ENCODE results near the gene NEDD8. TPM values are rescaled to one million over a fixed set of nuclear protein-coding genes. Genes with fewer than 3 reads are reported as not detected.

The NEDD8 gene
- total RNA-seq, 1 experiment from 2014 or later = 129 TPM

- in situ Hi-C loops (cut with HindIII; ENCODE audit: low pct_unique_long_range_greater_than_20kb, low sequenced_read_pairs) = no loop called here
- no peak for DNase-seq (ENCODE audit: low read depth)
Measured at GRCh38 chr14:24189059-24189375, 43.1 kb downstream of the NEDD8 start.

- in situ Hi-C loops (cut with HindIII; ENCODE audit: low pct_unique_long_range_greater_than_20kb, low sequenced_read_pairs) = no loop called here
Measured at GRCh38 chr14:24188251-24189058, 43.7 kb downstream of the NEDD8 start, which contains the start of gene IPO4. Gene IPO4 (minus strand): TSS chr14:24188816. CDS start chr14:24188787, 29 bp downstream.

GRCh38 chr14:24187539-24187915 lies 44.6 kb downstream of the NEDD8 start:
- no peak for DNase-seq (ENCODE audit: low read depth)

More at GRCh38 chr14:24188251-24189058, 43.7 kb downstream of the NEDD8 start, which contains the start of gene IPO4:
- peak; percentile 88 for DNase-seq (ENCODE audit: low read depth)

GRCh38 chr14:24186831-24187538 lies 45.2 kb downstream of the NEDD8 start:
- no peak for DNase-seq (ENCODE audit: low read depth)
- in situ Hi-C loops (cut with HindIII; ENCODE audit: low pct_unique_long_range_greater_than_20kb, low sequenced_read_pairs) = no loop called here

More at GRCh38 chr14:24187539-24187915, 44.6 kb downstream of the NEDD8 start:
- in situ Hi-C loops (cut with HindIII; ENCODE audit: low pct_unique_long_range_greater_than_20kb, low sequenced_read_pairs) = no loop called here

- in situ Hi-C loops (cut with HindIII; ENCODE audit: low pct_unique_long_range_greater_than_20kb, low sequenced_read_pairs) = no loop called here
- DNase-seq (ENCODE audit: low read depth) = no peak
Measured at GRCh38 chr14:24185741-24186140, 46.4 kb downstream of the NEDD8 start.

GRCh38 chr14:24185026-24185425 lies 47.1 kb downstream of the NEDD8 start:
- no peak for DNase-seq (ENCODE audit: low read depth)
- in situ Hi-C loops (cut with HindIII; ENCODE audit: low pct_unique_long_range_greater_than_20kb, low sequenced_read_pairs) = no loop called here

- in situ Hi-C loops (cut with HindIII; ENCODE audit: low pct_unique_long_range_greater_than_20kb, low sequenced_read_pairs) = no loop called here
- no peak for DNase-seq (ENCODE audit: low read depth)
Measured at GRCh38 chr14:24184104-24184970, 47.8 kb downstream of the NEDD8 start.

- DNase-seq (ENCODE audit: low read depth) = no peak
- in situ Hi-C loops (cut with HindIII; ENCODE audit: low pct_unique_long_range_greater_than_20kb, low sequenced_read_pairs) = no loop called here
Measured at GRCh38 chr14:24183014-24183481, 49.1 kb downstream of the NEDD8 start.

- DNase-seq (ENCODE audit: low read depth) = no peak
- in situ Hi-C loops (cut with HindIII; ENCODE audit: low pct_unique_long_range_greater_than_20kb, low sequenced_read_pairs) = no loop called here
Measured at GRCh38 chr14:24182110-24182882, 49.9 kb downstream of the NEDD8 start.

GRCh38 chr14:24181371-24182077 lies 50.6 kb downstream of the NEDD8 start:
- no peak for DNase-seq (ENCODE audit: low read depth)
- in situ Hi-C loops (cut with HindIII; ENCODE audit: low pct_unique_long_range_greater_than_20kb, low sequenced_read_pairs) = no loop called here

- DNase-seq (ENCODE audit: low read depth) = peak; percentile 68
Measured at GRCh38 chr14:24179961-24180796, 52.0 kb downstream of the NEDD8 start.

GRCh38 chr14:24179294-24179960 lies 52.7 kb downstream of the NEDD8 start:
- in situ Hi-C loops (cut with HindIII; ENCODE audit: low pct_unique_long_range_greater_than_20kb, low sequenced_read_pairs) = no loop called here
- no peak for DNase-seq (ENCODE audit: low read depth)

More at GRCh38 chr14:24179961-24180796, 52.0 kb downstream of the NEDD8 start:
- in situ Hi-C loops (cut with HindIII; ENCODE audit: low pct_unique_long_range_greater_than_20kb, low sequenced_read_pairs) = no loop called here

GRCh38 chr14:24178399-24179178 lies 53.6 kb downstream of the NEDD8 start:
- DNase-seq (ENCODE audit: low read depth) = no peak
- in situ Hi-C loops (cut with HindIII; ENCODE audit: low pct_unique_long_range_greater_than_20kb, low sequenced_read_pairs) = no loop called here

GRCh38 chr14:24177891-24178290 lies 54.3 kb downstream of the NEDD8 start:
- in situ Hi-C loops (cut with HindIII; ENCODE audit: low pct_unique_long_range_greater_than_20kb, low sequenced_read_pairs) = no loop called here

More at GRCh38 chr14:24177891-24178290, 54.3 kb downstream of the NEDD8 start:
- DNase-seq (ENCODE audit: low read depth) = no peak

Data from Caki2 (cell line).